Hepatocyte (in vitro differentiated cells): ENCODE results near the gene HOTAIR. TPM values are rescaled to one million over a fixed set of nuclear protein-coding genes. Genes with fewer than 3 reads are reported as not detected.

ENCODE experiments used
- DNase-seq: peaks from one replicate; pipeline ENCODE4 v3.0.0-alpha.2; 2016; ENCODE audit warnings: low spot score
- H2AFZ ChIP-seq: fragments of 200-600 bp; sonication (generic); 2 replicates; pipeline ENCODE4 v1.6.0; 2016; ENCODE audit warnings: antibody characterized with exemption, mild to moderate bottlenecking
- H3K27ac ChIP-seq: fragments of 200-600 bp; sonication (generic); 2 replicates; pipeline ENCODE4 v1.5.1; 2016; ENCODE audit warnings: mild to moderate bottlenecking
- H3K27me3 ChIP-seq: fragments of 200-600 bp; sonication (generic); 2 replicates; pipeline ENCODE4 v1.6.1; 2016
- H3K36me3 ChIP-seq: fragments of 200-600 bp; sonication (generic); replicated peaks from 2 replicates; pipeline ENCODE4 v1.5.1; 2016; ENCODE audit warnings: low read depth; ENCODE audit not compliant: insufficient read depth
- H3K4me1 ChIP-seq: fragments of 200-600 bp; sonication (generic); 2 replicates; pipeline ENCODE4 v1.5.1; 2016; ENCODE audit warnings: mild to moderate bottlenecking, moderate library complexity; ENCODE audit not compliant: insufficient read depth
- H3K4me2 ChIP-seq: fragments of 200-600 bp; sonication (generic); 2 replicates; pipeline ENCODE4 v1.6.0; 2016
- H3K4me3 ChIP-seq: fragments of 200-600 bp; sonication (generic); 2 replicates; pipeline ENCODE4 v1.5.1; 2016; ENCODE audit warnings: mild to moderate bottlenecking
- H3K79me2 ChIP-seq: fragments of 200-600 bp; sonication (generic); 2 replicates; pipeline ENCODE4 v1.6.0; 2017; ENCODE audit warnings: mild to moderate bottlenecking
- H3K9me2 ChIP-seq: fragments of 200-600 bp; sonication (generic); replicated peaks from 2 replicates; pipeline ENCODE4 v1.6.0; 2017; ENCODE audit warnings: mild to moderate bottlenecking; ENCODE audit not compliant: insufficient read depth
- H3K9me3 ChIP-seq: fragments of 200-600 bp; sonication (generic); 2 replicates; pipeline ENCODE4 v1.5.1; 2016; ENCODE audit warnings: low read depth, mild to moderate bottlenecking
- H4K20me1 ChIP-seq: fragments of 200-600 bp; sonication (generic); 2 replicates; pipeline ENCODE4 v1.6.0; 2016; ENCODE audit warnings: mild to moderate bottlenecking; ENCODE audit not compliant: insufficient read depth, poor library complexity, severe bottlenecking
- EZH2 ChIP-seq: fragments of 200-600 bp; sonication (generic); IDR thresholded peaks from 2 replicates; pipeline ENCODE4 v1.6.1; 2016; ENCODE audit warnings: antibody characterized with exemption, mild to moderate bottlenecking, borderline replicate concordance
- EZH2phosphoT487 ChIP-seq: fragments of 200-600 bp; sonication (generic); IDR thresholded peaks from one replicate; pipeline ENCODE4 v1.6.1; 2018; ENCODE audit warnings: antibody characterized with exemption, mild to moderate bottlenecking, low read depth, moderate library complexity; ENCODE audit not compliant: unreplicated experiment, severe bottlenecking
- WGBS: methylation state at CpG from one replicate; pipeline ENCODE4 v1.1.6; 2016; ENCODE audit warnings: low lambda C conversion rate; ENCODE audit errors: missing lambda C conversion rate; 5-methylcytosine and 5-hydroxymethylcytosine counted together
- polyA plus RNA-seq: library from polyadenylated mRNA; unstranded; fragments of >200 nt; fragmentation: Nextera tagmentation; extraction: Ambion mirVana; gene quantifications from 2 replicates; pipeline ENCODE4 v1.2.1, GENCODE V29; 2016
- total RNA-seq: library from RNA; depleted of rRNA; stranded (reverse); fragments of >200 nt; gene quantifications from 2 replicates; pipeline ENCODE4 v1.2.3, GENCODE V29; 2014
- TF ChIP-seq, protein P1 (sequence below): fragments of 200-600 bp; sonication (generic); IDR thresholded peaks from 2 replicates; pipeline ENCODE4 v1.5.1; 2016; ENCODE audit warnings: antibody characterized with exemption, mild to moderate bottlenecking; ENCODE audit not compliant: poor library complexity

Gene HOTAIR
- total and polyA plus RNA-seq, 2 experiments from 2014 or later, result 0.82 to 0.90 TPM

DNA sequence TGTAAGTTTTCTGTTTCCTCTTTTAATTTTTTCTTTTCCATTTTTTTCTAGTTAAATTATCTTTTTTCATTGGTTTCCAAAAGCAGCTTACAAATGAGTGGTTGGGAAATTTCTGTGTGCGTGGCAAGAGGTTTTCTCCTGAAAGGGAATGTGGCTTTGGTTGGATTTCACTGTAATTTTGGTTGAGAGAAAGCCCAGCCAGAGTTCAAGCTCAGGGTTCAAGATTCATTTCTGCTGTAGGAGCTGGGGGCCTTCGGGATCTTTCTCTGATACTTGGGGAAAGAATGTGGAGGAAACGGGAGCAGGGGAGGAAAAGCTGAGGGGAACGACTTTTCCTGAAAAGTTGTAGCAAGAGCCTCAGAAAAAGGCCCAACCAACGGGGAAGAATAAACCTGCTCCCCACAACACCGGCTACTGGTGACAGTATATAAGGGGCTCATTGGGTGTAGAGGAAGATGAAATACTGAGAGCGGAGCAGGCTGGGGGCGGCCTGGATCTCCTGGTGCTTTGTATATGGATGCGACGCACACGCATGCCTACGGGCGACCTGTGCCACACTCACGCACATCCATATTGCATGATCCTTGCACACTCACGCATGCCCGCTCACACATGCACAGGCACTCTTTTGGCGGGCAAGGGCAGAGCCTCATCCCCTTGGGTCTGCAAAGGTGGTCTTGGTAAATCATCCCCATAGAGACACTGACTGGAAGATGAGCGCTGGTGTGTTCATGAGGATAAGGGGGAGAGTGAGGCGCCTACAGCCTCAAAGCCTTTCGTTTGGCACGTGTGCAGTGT, 12.1 kb upstream of the HOTAIR start:
- H2AFZ ChIP-seq, result no peak overlapping the region
- H3K27ac ChIP-seq, result no peak overlapping the region
- no peaks in the 10 kb centered on the region for H3K36me3 ChIP-seq
- TF ChIP-seq EZH2 (no peak), EZH2phosphoT487 (no peak)
- TF ChIP-seq, protein P1, sequence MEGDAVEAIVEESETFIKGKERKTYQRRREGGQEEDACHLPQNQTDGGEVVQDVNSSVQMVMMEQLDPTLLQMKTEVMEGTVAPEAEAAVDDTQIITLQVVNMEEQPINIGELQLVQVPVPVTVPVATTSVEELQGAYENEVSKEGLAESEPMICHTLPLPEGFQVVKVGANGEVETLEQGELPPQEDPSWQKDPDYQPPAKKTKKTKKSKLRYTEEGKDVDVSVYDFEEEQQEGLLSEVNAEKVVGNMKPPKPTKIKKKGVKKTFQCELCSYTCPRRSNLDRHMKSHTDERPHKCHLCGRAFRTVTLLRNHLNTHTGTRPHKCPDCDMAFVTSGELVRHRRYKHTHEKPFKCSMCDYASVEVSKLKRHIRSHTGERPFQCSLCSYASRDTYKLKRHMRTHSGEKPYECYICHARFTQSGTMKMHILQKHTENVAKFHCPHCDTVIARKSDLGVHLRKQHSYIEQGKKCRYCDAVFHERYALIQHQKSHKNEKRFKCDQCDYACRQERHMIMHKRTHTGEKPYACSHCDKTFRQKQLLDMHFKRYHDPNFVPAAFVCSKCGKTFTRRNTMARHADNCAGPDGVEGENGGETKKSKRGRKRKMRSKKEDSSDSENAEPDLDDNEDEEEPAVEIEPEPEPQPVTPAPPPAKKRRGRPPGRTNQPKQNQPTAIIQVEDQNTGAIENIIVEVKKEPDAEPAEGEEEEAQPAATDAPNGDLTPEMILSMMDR, result no peak
- H3K4me3 ChIP-seq, result no peak overlapping the region
- DNase-seq, result no peak
- WGBS, result 51% methylated on average over 21 of the region's 21 CpGs
- no peaks in the 10 kb centered on the region for H3K79me2 ChIP-seq
- H3K4me1 ChIP-seq, result peaks cover 14% of the 10 kb centered on the region
- peak overlapping the region; percentile 81 for H3K4me2 ChIP-seq
- no peaks in the 10 kb centered on the region for H3K9me3 ChIP-seq
- H3K27me3 ChIP-seq, result peaks cover 94% of the 10 kb centered on the region
- no peaks in the 10 kb centered on the region for H4K20me1 ChIP-seq
- H3K9me2 ChIP-seq, result no peaks in the 10 kb centered on the region

- no peak overlapping the region for H3K27ac ChIP-seq
- 7% methylated on average over 40 of the region's 50 CpGs for WGBS
- H3K9me2 ChIP-seq, result no peaks in the 10 kb centered on the region
- no peaks in the 10 kb centered on the region for H3K9me3 ChIP-seq
- H3K4me1 ChIP-seq, result peaks cover 14% of the 10 kb centered on the region
- H3K79me2 ChIP-seq, result no peaks in the 10 kb centered on the region
- DNase-seq, result no peak
- no peak overlapping the region for H3K4me3 ChIP-seq
- H2AFZ ChIP-seq, result peak overlapping the region; percentile 74
- H4K20me1 ChIP-seq, result no peaks in the 10 kb centered on the region
- peak; percentile 98 for TF ChIP-seq EZH2
- peak; percentile 63 for TF ChIP-seq EZH2phosphoT487
- TF ChIP-seq, protein P1, result no peak
- H3K36me3 ChIP-seq, result no peaks in the 10 kb centered on the region
- peak overlapping the region; percentile 81 for H3K4me2 ChIP-seq
- peaks cover 94% of the 10 kb centered on the region for H3K27me3 ChIP-seq
Measured at GRCh38 chr12:53985994-53986685, 11.4 kb upstream of the HOTAIR start.

GRCh38 chr12:53985692-53985993, 10.9 kb upstream of the HOTAIR start:
- H3K4me1 ChIP-seq, result peaks cover 14% of the 10 kb centered on the region
- H2AFZ ChIP-seq, result peak overlapping the region; percentile 74
- H3K27me3 ChIP-seq, result peaks cover 94% of the 10 kb centered on the region
- H4K20me1 ChIP-seq, result no peaks in the 10 kb centered on the region
- TF ChIP-seq EZH2, result no peak
- no peak for TF ChIP-seq EZH2phosphoT487
- TF ChIP-seq, protein P1, result no peak
- no peak overlapping the region for H3K4me3 ChIP-seq
- DNase-seq, result no peak
- no peaks in the 10 kb centered on the region for H3K36me3 ChIP-seq
- H3K9me3 ChIP-seq, result no peaks in the 10 kb centered on the region
- no peaks in the 10 kb centered on the region for H3K79me2 ChIP-seq
- H3K9me2 ChIP-seq, result no peaks in the 10 kb centered on the region
- WGBS, result 24% methylated on average over 21 of the region's 21 CpGs
- no peak overlapping the region for H3K27ac ChIP-seq
- peak overlapping the region; percentile 81 for H3K4me2 ChIP-seq
